ENCODE results near the gene TMEM131. TPM values are rescaled to one million over a fixed set of nuclear protein-coding genes. Genes with fewer than 3 reads are reported as not detected.

TMEM131 gene
- total RNA-seq, 1 donor from 2014 or later: 20.0 TPM

- no peak overlapping the region for H3K4me3 ChIP-seq
- H3K4me1 ChIP-seq: no peaks in the 10 kb centered on the region
- no peak for TF ChIP-seq CTCF (IDR thresholded peaks at IDR 0.05)
- H3K27me3 ChIP-seq: no peaks in the 10 kb centered on the region
- H3K9me3 ChIP-seq: no peaks in the 10 kb centered on the region
- intact Hi-C loops (cut with DNase I): no loop called here
- no peak for DNase-seq (ENCODE audit: low spot score in 2 of 2)
- no peak overlapping the region for H3K27ac ChIP-seq
- H3K36me3 ChIP-seq: peaks cover 57 to 92% of the 10 kb centered on the region in 2 donors
Observed at GRCh38 chr2:97761192-97761591, 234.6 kb downstream of the TMEM131 start.

GRCh38 chr2:97760480-97761049 lies 235.2 kb downstream of the TMEM131 start:
- intact Hi-C loops (cut with DNase I): no loop called here
- H3K4me1 ChIP-seq: no peaks in the 10 kb centered on the region
- no peak for TF ChIP-seq CTCF (IDR thresholded peaks at IDR 0.05)
- H3K9me3 ChIP-seq: no peaks in the 10 kb centered on the region
- H3K36me3 ChIP-seq: peaks cover 60 to 92% of the 10 kb centered on the region in 2 donors
- H3K27ac ChIP-seq: no peak overlapping the region
- no peaks in the 10 kb centered on the region for H3K27me3 ChIP-seq
- no peak for DNase-seq (ENCODE audit: low spot score in 2 of 2)
- H3K4me3 ChIP-seq: no peak overlapping the region

- H3K27ac ChIP-seq: no peak overlapping the region
- no peaks in the 10 kb centered on the region for H3K27me3 ChIP-seq
- H3K4me1 ChIP-seq: no peaks in the 10 kb centered on the region
- H3K4me3 ChIP-seq: no peak overlapping the region
- no peak for TF ChIP-seq CTCF (IDR thresholded peaks at IDR 0.05)
- H3K36me3 ChIP-seq: peaks cover 55 to 87% of the 10 kb centered on the region in 2 donors
- no peaks in the 10 kb centered on the region for H3K9me3 ChIP-seq
- no peak for DNase-seq (ENCODE audit: low spot score in 2 of 2)
- intact Hi-C loops (cut with DNase I): no loop called here
Observed at GRCh38 chr2:97759727-97760407, 235.9 kb downstream of the TMEM131 start.

GRCh38 chr2:97758131-97758705 lies 237.5 kb downstream of the TMEM131 start:
- Histone ChIP-seq H3K9me3 (no peaks in the 10 kb centered on the region), H3K27me3 (no peaks in the 10 kb centered on the region), H3K4me1 (no peaks in the 10 kb centered on the region), H3K36me3 (peaks cover 45 to 71% of the 10 kb centered on the region in 2 donors), H3K27ac (no peak overlapping the region), H3K4me3 (no peak overlapping the region)
- intact Hi-C loops (cut with DNase I): no loop called here
- TF ChIP-seq CTCF (IDR thresholded peaks at IDR 0.05): no peak
- DNase-seq (ENCODE audit: low spot score in 2 of 2): no peak

GRCh38 chr2:97757062-97757461 lies 238.7 kb downstream of the TMEM131 start:
- no peaks in the 10 kb centered on the region for H3K27me3 ChIP-seq
- no peak for DNase-seq (ENCODE audit: low spot score in 2 of 2)
- H3K27ac ChIP-seq: no peak overlapping the region
- no peaks in the 10 kb centered on the region for H3K4me1 ChIP-seq
- peaks cover 40 to 64% of the 10 kb centered on the region in 2 donors for H3K36me3 ChIP-seq
- H3K4me3 ChIP-seq: no peak overlapping the region
- intact Hi-C loops (cut with DNase I): no loop called here
- TF ChIP-seq CTCF (IDR thresholded peaks at IDR 0.05): no peak
- no peaks in the 10 kb centered on the region for H3K9me3 ChIP-seq

Measured in ascending aorta (tissue), 2 donors.